Astrocyte of the cerebellum (primary cell): ENCODE results near the gene TPR.

Experiments
- DNase-seq: peaks from one replicate; pipeline ENCODE4 v3.0.0-alpha.2; 2011; ENCODE audit warnings: low read depth
- H3K4me3 ChIP-seq: 2 replicates; pipeline ENCODE4 v1.5.1; 2011; ENCODE audit warnings: mild to moderate bottlenecking, low read depth, low read length, moderate library complexity
- CTCF ChIP-seq: IDR thresholded peaks from 2 replicates; pipeline ENCODE4 v1.5.1; 2012; ENCODE audit warnings: low read length, low read depth, moderate library complexity, mild to moderate bottlenecking; ENCODE audit errors: missing control alignments
- in situ Hi-C: cut with HindIII; loops from 2 replicates; pipeline ENCODE4 v1.10.0; 2017; ENCODE audit warnings: low sequenced_read_pairs

The TPR gene

GRCh38 chr1:186302381-186302920 lies 72.6 kb downstream of the TPR start:
- TF ChIP-seq CTCF: no peak
- no peak for DNase-seq
- in situ Hi-C loops: no loop called here
- no peak overlapping the region for H3K4me3 ChIP-seq

- no peak overlapping the region for H3K4me3 ChIP-seq
- TF ChIP-seq CTCF: no peak
- no peak for DNase-seq
- in situ Hi-C loops: no loop called here
Observed at GRCh38 chr1:186301448-186301847, 73.6 kb downstream of the TPR start.

GRCh38 chr1:186300056-186300455 lies 75.0 kb downstream of the TPR start:
- no peak for TF ChIP-seq CTCF
- DNase-seq: no peak
- H3K4me3 ChIP-seq: no peak overlapping the region
- in situ Hi-C loops: no loop called here

GRCh38 chr1:186299570-186299969 lies 75.5 kb downstream of the TPR start:
- no peak for TF ChIP-seq CTCF
- H3K4me3 ChIP-seq: no peak overlapping the region
- no peak for DNase-seq
- in situ Hi-C loops: no loop called here

GRCh38 chr1:186298851-186299250 lies 76.2 kb downstream of the TPR start:
- in situ Hi-C loops: no loop called here

GRCh38 chr1:186297439-186298045 lies 77.5 kb downstream of the TPR start:
- no peak for TF ChIP-seq CTCF
- H3K4me3 ChIP-seq: no peak overlapping the region
- DNase-seq: no peak
- in situ Hi-C loops: no loop called here

More at GRCh38 chr1:186298851-186299250, 76.2 kb downstream of the TPR start:
- H3K4me3 ChIP-seq: no peak overlapping the region
- DNase-seq: no peak
- TF ChIP-seq CTCF: no peak
